Transverse colon (tissue), 4 donors: Measurements from ENCODE around the gene SLC27A5. TPM values are rescaled to one million over a fixed set of nuclear protein-coding genes. Genes with fewer than 3 reads are reported as not detected.
"Not testable (repeated sequence)": the region's sequence is repeated elsewhere in the genome, so short reads cannot be mapped to it uniquely, and the experiment has no call there.

Experiments used
- DNase-seq: peaks from one replicate; pipeline ENCODE4 v3.0.0-alpha.2; 2019
- H3K27ac ChIP-seq, 4 donors: fragments of 200-600 bp; sonication (generic); 2 replicates each; pipeline ENCODE4 v1.5.1; 2016 to 2018; ENCODE audit warnings: inconsistent platforms in 4 of 4
- H3K27me3 ChIP-seq: fragments of 200-600 bp; sonication (generic); 2 replicates; pipeline ENCODE4 v1.5.1; 2017; ENCODE audit warnings: inconsistent platforms
- H3K36me3 ChIP-seq, 4 donors: fragments of 200-600 bp; sonication (generic); 2 replicates each; pipeline ENCODE4 v1.5.1; 2017 to 2019; ENCODE audit warnings: inconsistent platforms in 4 of 4
- H3K4me1 ChIP-seq, 4 donors: fragments of 200-600 bp; sonication (generic); 2 replicates each; pipeline ENCODE4 v1.5.1; 2017 to 2020; ENCODE audit warnings: inconsistent platforms in 4 of 4
- H3K4me3 ChIP-seq, 4 donors: fragments of 200-600 bp; sonication (generic); 1 replicate in 1 of 4; 2 replicates in 3 of 4; pipeline versions ENCODE4 v1.5.1 to v1.6.1; 2017 to 2019; ENCODE audit warnings: inconsistent platforms in 4 of 4
- H3K9me3 ChIP-seq, 2 donors: fragments of 200-600 bp; sonication (generic); 2 replicates each; pipeline ENCODE4 v1.5.1; 2017 to 2019; ENCODE audit warnings: inconsistent platforms in 2 of 2
- EP300 ChIP-seq: sonication (generic); formaldehyde crosslinking; IDR thresholded peaks from one replicate; pipeline ENCODE4 v1.6.1; 2017; ENCODE audit warnings: antibody characterized with exemption, low read depth
- POLR2A ChIP-seq: fragments of 450-650 bp; IDR thresholded peaks from one replicate; pipeline ENCODE4 v1.6.1; 2016; ENCODE audit warnings: antibody characterized with exemption, mild to moderate bottlenecking, moderate library complexity
- POLR2AphosphoS5 ChIP-seq, 3 donors: sonication (generic); formaldehyde crosslinking; IDR thresholded peaks; one replicate each; pipeline ENCODE4 v1.6.1; 2016; ENCODE audit warnings: antibody characterized with exemption in 3 of 3
- WGBS, 2 donors: methylation state at CpG; one replicate each; pipeline ENCODE4 v1.1.5; 2018; ENCODE audit warnings: low coverage in 1 of 2; 5-methylcytosine and 5-hydroxymethylcytosine counted together
- in situ Hi-C, 4 donors: fragments of 200-750 bp; cut with MboI; loops; one replicate each; pipeline versions ENCODE4 v1.15.0 to v1.15.1; 2017; ENCODE audit warnings: low sequenced_read_pairs in 3 of 4, low pct_ligation_motif_present in 1 of 4, low pct_unique_long_range_greater_than_20kb in 1 of 4
- intact Hi-C: fragments of 100-400 bp; cut with DNase I; formaldehyde crosslinking; loops from one replicate; pipeline ENCODE4 v1.15.1; 2023; ENCODE audit warnings: low total_unique reads
- total RNA-seq, 4 donors: library from RNA; depleted of rRNA; stranded (reverse); fragments of >200 nt; gene quantifications; one replicate each; pipeline ENCODE4 v1.1.0, GENCODE V29; 2016
- TF ChIP-seq, protein P1 (sequence below), 5 experiments: fragments of 200-600 bp in 3 of 5; fragments of 450-650 bp in 2 of 5; sonication (generic) in 3 of 5; IDR thresholded peaks; 1 replicate in 2 of 5; 2 replicates in 3 of 5; pipeline ENCODE4 v1.5.1; 2016 to 2017; ENCODE audit warnings: antibody characterized with exemption in 5 of 5, inconsistent platforms in 3 of 5, mild to moderate bottlenecking in 2 of 5, moderate library complexity in 1 of 5

SLC27A5 gene
- total RNA-seq, 4 donors from 2014 or later: 3.3 to 5.0 (median 4.4) TPM; not detected in 1

DNA sequence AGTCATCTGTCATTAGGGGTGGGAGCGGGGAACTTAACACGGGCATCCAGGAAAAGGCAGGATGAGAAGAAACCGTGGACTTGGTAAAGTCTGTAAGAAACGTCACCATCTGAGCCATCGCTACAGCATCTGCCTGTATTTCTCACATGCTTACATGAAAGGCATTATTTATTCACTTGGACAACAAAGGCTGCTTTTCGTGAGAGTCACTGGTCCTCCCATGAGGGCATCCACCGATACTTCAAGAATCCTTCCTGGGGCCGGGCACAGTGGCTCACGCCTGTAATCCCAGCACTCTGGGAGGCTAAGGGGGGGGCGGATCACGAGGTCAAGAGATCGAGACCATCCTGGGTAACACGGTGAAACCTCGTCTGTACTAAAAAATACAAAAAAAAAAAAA lies 19.5 kb downstream of the SLC27A5 start:
- H3K27ac ChIP-seq: no peak overlapping the region
- H3K36me3 ChIP-seq: no peaks in the 10 kb centered on the region
- no peak overlapping the region for H3K4me3 ChIP-seq
- in situ Hi-C loops: no loop called here
- TF ChIP-seq EP300: no peak
- TF ChIP-seq, protein P1, sequence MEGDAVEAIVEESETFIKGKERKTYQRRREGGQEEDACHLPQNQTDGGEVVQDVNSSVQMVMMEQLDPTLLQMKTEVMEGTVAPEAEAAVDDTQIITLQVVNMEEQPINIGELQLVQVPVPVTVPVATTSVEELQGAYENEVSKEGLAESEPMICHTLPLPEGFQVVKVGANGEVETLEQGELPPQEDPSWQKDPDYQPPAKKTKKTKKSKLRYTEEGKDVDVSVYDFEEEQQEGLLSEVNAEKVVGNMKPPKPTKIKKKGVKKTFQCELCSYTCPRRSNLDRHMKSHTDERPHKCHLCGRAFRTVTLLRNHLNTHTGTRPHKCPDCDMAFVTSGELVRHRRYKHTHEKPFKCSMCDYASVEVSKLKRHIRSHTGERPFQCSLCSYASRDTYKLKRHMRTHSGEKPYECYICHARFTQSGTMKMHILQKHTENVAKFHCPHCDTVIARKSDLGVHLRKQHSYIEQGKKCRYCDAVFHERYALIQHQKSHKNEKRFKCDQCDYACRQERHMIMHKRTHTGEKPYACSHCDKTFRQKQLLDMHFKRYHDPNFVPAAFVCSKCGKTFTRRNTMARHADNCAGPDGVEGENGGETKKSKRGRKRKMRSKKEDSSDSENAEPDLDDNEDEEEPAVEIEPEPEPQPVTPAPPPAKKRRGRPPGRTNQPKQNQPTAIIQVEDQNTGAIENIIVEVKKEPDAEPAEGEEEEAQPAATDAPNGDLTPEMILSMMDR (IDR thresholded peaks at IDR 0.05): no peak
- TF ChIP-seq POLR2AphosphoS5 (IDR thresholded peaks at IDR 0.05): no peak
- no peak for TF ChIP-seq POLR2A
- H3K27me3 ChIP-seq: no peaks in the 10 kb centered on the region
- WGBS, 2 donors: 80% methylated on average over 14 of the region's 14 CpGs; no CpG with 5 or more reads in 1 of the 2 donors
- intact Hi-C loops: no loop called here
- no peak for DNase-seq
- no peaks in the 10 kb centered on the region for H3K4me1 ChIP-seq
- H3K9me3 ChIP-seq: no peaks in the 10 kb centered on the region

DNA sequence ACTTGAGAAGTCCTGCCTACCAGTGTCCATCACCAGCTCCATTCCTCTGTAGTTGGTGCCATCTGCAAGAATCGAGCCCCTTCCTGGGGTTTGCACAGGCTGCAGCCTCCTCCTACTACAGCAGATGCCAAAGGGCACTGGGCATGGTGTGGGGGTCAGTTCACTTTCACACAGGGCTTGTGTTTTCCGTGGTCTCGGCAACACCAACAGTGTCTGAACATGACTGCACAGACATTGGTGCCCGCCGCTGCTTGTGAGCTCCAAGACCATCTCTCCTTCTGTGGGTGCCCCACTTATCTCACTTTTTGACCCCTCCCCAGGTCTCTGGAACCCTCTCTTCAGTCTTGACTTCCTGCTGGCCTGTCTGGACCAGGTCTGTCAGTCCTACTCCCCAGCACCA lies 20.4 kb downstream of the SLC27A5 start:
- H3K36me3 ChIP-seq: no peaks in the 10 kb centered on the region
- DNase-seq: no peak
- no peaks in the 10 kb centered on the region for H3K4me1 ChIP-seq
- TF ChIP-seq POLR2AphosphoS5 (IDR thresholded peaks at IDR 0.05) (no peak), POLR2A (no peak), EP300 (no peak)
- TF ChIP-seq, protein P1 (IDR thresholded peaks at IDR 0.05): no peak
- no peaks in the 10 kb centered on the region for H3K9me3 ChIP-seq
- no peaks in the 10 kb centered on the region for H3K27me3 ChIP-seq
- WGBS, 2 donors: 90% methylated on average over 5 of the region's 5 CpGs; no CpG with 5 or more reads in 1 of the 2 donors
- in situ Hi-C loops (no loop called here), intact Hi-C loops (no loop called here)
- no peak overlapping the region for H3K27ac ChIP-seq
- H3K4me3 ChIP-seq: no peak overlapping the region

DNA sequence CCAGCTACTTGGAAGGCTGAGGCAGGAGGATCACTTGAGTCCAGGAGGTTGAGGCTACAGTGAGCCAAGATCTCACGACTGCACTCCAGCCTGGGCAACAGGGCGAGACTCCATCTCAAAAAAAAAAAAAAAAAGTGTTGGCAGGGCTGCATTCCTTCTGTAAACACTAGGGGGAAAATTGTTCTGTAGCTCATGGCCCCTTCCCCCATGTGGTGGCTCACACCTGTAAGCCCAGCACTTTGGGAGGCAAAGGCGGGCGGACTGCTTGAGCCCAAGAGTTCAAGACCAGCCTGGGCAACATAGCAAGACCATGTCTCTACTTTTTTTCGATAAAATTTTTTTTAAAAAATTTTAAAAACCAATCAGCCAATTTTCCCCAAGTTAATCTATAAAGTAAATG lies 27.4 kb downstream of the SLC27A5 start:
- DNase-seq, H3K27me3 ChIP-seq, intact Hi-C loops, H3K4me1 ChIP-seq, H3K36me3 ChIP-seq, H3K27ac ChIP-seq, in situ Hi-C loops, H3K9me3 ChIP-seq, H3K4me3 ChIP-seq: not testable (repeated sequence)
- 92% methylated on average over 4 to 5 of the region's 5 CpGs for WGBS, 2 donors

DNA sequence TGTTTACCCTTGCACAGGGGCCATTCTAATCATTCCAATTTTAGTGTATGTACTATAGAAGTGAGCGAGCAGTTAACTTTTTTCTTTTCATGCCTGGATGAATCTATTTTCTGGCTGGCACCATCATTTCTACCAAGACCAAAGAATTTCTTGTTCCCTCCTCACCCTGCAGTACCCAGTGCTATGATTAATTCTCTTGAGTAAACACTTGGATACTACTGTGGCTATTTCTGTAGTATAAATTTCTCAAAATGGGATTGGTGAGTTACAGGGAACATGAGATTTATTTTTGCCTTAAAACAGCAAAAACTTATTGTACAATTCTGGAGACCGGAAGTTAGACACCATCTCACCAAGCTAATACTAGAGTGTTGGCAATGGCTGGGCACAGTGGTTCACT lies 28.0 kb downstream of the SLC27A5 start:
- DNase-seq: no peak
- Histone ChIP-seq H3K27ac (no peak overlapping the region), H3K27me3 (no peaks in the 10 kb centered on the region), H3K4me1 (no peaks in the 10 kb centered on the region), H3K4me3 (no peak overlapping the region), H3K9me3 (no peaks in the 10 kb centered on the region), H3K36me3 (no peaks in the 10 kb centered on the region)
- in situ Hi-C loops (no loop called here), intact Hi-C loops (no loop called here)
- no peak for TF ChIP-seq POLR2A
- no peak for TF ChIP-seq EP300
- no peak for TF ChIP-seq POLR2AphosphoS5 (IDR thresholded peaks at IDR 0.05)
- TF ChIP-seq, protein P1 (IDR thresholded peaks at IDR 0.05): no peak
- 87% methylated on average over 2 of the region's 2 CpGs; no CpG with 5 or more reads in 1 of the 2 donors for WGBS, 2 donors

DNA sequence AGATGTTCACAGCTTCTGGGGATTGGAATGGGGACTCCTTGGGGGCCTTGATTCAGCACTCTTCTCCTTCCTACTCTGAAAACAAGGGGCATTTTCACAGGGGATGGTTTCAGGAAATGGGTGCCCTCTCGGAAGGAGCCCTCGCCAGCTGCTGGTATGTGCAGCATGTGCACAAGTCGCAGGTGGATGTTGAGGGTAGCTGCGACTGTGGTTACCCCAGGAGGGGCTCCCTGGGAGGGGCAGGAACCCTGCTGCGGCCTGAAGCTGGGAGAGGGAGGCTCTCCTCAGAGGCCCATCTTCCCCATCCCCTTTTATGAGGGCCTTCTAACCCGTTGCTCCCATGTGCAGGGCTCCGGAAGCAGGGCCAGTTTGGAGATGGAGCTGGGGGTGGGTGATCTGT lies 29.4 kb downstream of the SLC27A5 start:
- H3K36me3 ChIP-seq: no peaks in the 10 kb centered on the region
- in situ Hi-C loops: no loop called here
- no peaks in the 10 kb centered on the region for H3K4me1 ChIP-seq
- H3K27me3 ChIP-seq: no peaks in the 10 kb centered on the region
- no peak for TF ChIP-seq EP300
- no peak for TF ChIP-seq POLR2AphosphoS5 (IDR thresholded peaks at IDR 0.05)
- TF ChIP-seq, protein P1 (IDR thresholded peaks at IDR 0.05): no peak
- TF ChIP-seq POLR2A: no peak
- H3K9me3 ChIP-seq: no peaks in the 10 kb centered on the region
- WGBS, 2 donors: 86% methylated on average over 7 of the region's 7 CpGs; no CpG with 5 or more reads in 1 of the 2 donors
- intact Hi-C loops: no loop called here
- no peak overlapping the region for H3K27ac ChIP-seq
- no peak overlapping the region for H3K4me3 ChIP-seq
- DNase-seq: no peak
